Mesendoderm (in vitro differentiated cells): ENCODE results near the gene SRMS.
A peak's percentile ranks its signal among the peaks of the same experiment; 100 is the strongest.

Experiments
- DNase-seq: peaks from one replicate; pipeline ENCODE4 v3.0.0; 2013
- H2AK5ac ChIP-seq: 2 replicates; pipeline ENCODE4 v1.6.1; 2013; ENCODE audit warnings: low read length, inconsistent platforms
- H2BK120ac ChIP-seq: 2 replicates; pipeline ENCODE4 v1.6.1; 2013; ENCODE audit warnings: low read depth, mild to moderate bottlenecking, low read length, moderate library complexity, mixed read lengths
- H2BK15ac ChIP-seq: replicated peaks from 2 replicates; pipeline ENCODE4 v1.6.1; 2013; ENCODE audit warnings: low read depth, mild to moderate bottlenecking, moderate library complexity
- H2BK5ac ChIP-seq: 2 replicates; pipeline ENCODE4 v1.6.1; 2013; ENCODE audit warnings: low read length, inconsistent platforms
- H3K18ac ChIP-seq: 2 replicates; pipeline ENCODE4 v1.6.1; 2013; ENCODE audit warnings: mild to moderate bottlenecking, low read length, mixed read lengths
- H3K23ac ChIP-seq: one replicate; pipeline ENCODE4 v1.6.1; 2013; ENCODE audit warnings: low read length
- H3K27ac ChIP-seq: 2 replicates; pipeline ENCODE4 v1.5.1; 2013; ENCODE audit warnings: low read depth, mild to moderate bottlenecking, inconsistent platforms, low read length, moderate library complexity
- H3K27me3 ChIP-seq: 2 replicates; pipeline ENCODE4 v1.6.1; 2013; ENCODE audit warnings: low read length, control low read depth, mild to moderate bottlenecking, inconsistent platforms; ENCODE audit not compliant: insufficient read depth, poor library complexity
- H3K36me3 ChIP-seq: 2 replicates; pipeline ENCODE4 v1.6.1; 2013; ENCODE audit warnings: low read length, inconsistent platforms; ENCODE audit not compliant: control insufficient read depth, insufficient read depth
- H3K4ac ChIP-seq: one replicate; pipeline ENCODE4 v1.6.1; 2013; ENCODE audit warnings: low read depth, mild to moderate bottlenecking, low read length, moderate library complexity
- H3K4me1 ChIP-seq: 2 replicates; pipeline ENCODE4 v1.6.1; 2013; ENCODE audit warnings: low read depth, low read length, inconsistent platforms; ENCODE audit not compliant: control insufficient read depth
- H3K4me2 ChIP-seq: 2 replicates; pipeline ENCODE4 v1.6.1; 2013; ENCODE audit warnings: low read length
- H3K4me3 ChIP-seq: 2 replicates; pipeline ENCODE4 v1.5.1; 2013; ENCODE audit warnings: mild to moderate bottlenecking, low read length
- H3K56ac ChIP-seq: one replicate; pipeline ENCODE4 v1.6.1; 2013; ENCODE audit warnings: low read length
- H3K79me1 ChIP-seq: 2 replicates; pipeline ENCODE4 v1.6.1; 2013; ENCODE audit warnings: low read length, inconsistent platforms
- H3K79me2 ChIP-seq: 2 replicates; pipeline ENCODE4 v1.6.1; 2013; ENCODE audit warnings: mild to moderate bottlenecking, low read length; ENCODE audit not compliant: control insufficient read depth, insufficient read depth
- H3K9ac ChIP-seq: 2 replicates; pipeline ENCODE4 v1.6.1; 2013; ENCODE audit warnings: low read length, inconsistent platforms
- H4K5ac ChIP-seq: one replicate; pipeline ENCODE4 v1.6.1; 2013; ENCODE audit warnings: low read length
- H4K8ac ChIP-seq: one replicate; pipeline ENCODE4 v1.6.1; 2013; ENCODE audit warnings: low read depth, mild to moderate bottlenecking, control low read depth, low read length, moderate library complexity
- WGBS: extraction: QIAGEN DNeasy Blood & Tissue Kit; methylation state at CpG from one replicate; pipeline ENCODE4 v1.1.7; 2013; ENCODE audit warnings: low lambda C conversion rate, missing lambda C conversion rate; ENCODE audit not compliant: insufficient coverage; ENCODE audit errors: extremely low coverage; 5-methylcytosine and 5-hydroxymethylcytosine counted together

SRMS gene

GRCh38 chr20:63580796-63581461 lies 33.4 kb upstream of the SRMS start:
- no peak overlapping the region for H3K9ac ChIP-seq
- no peaks in the 10 kb centered on the region for H3K27me3 ChIP-seq
- H3K18ac ChIP-seq, result no peak overlapping the region
- peak; percentile 83 for DNase-seq
- H3K4me1 ChIP-seq, result no peaks in the 10 kb centered on the region
- no peaks in the 10 kb centered on the region for H3K79me1 ChIP-seq
- H3K4me3 ChIP-seq, result no peak overlapping the region
- H3K4ac ChIP-seq, result no peak overlapping the region
- no peaks in the 10 kb centered on the region for H3K36me3 ChIP-seq
- H2BK15ac ChIP-seq, result no peak overlapping the region
- no peak overlapping the region for H4K5ac ChIP-seq
- no peaks in the 10 kb centered on the region for H3K79me2 ChIP-seq
- no peak overlapping the region for H2BK5ac ChIP-seq
- H2AK5ac ChIP-seq, result no peak overlapping the region
- no peak overlapping the region for H3K23ac ChIP-seq
- no peak overlapping the region for H3K4me2 ChIP-seq
- no CpG with 5 or more reads among the region's 12 CpGs for WGBS
- no peak overlapping the region for H3K27ac ChIP-seq
- H2BK120ac ChIP-seq, result no peak overlapping the region
- H3K56ac ChIP-seq, result no peak overlapping the region
- no peak overlapping the region for H4K8ac ChIP-seq

GRCh38 chr20:63579017-63579694 lies 31.6 kb upstream of the SRMS start:
- no peaks in the 10 kb centered on the region for H3K79me1 ChIP-seq
- peak; percentile 27 for DNase-seq
- no peak overlapping the region for H3K18ac ChIP-seq
- no peak overlapping the region for H3K4me2 ChIP-seq
- no peaks in the 10 kb centered on the region for H3K27me3 ChIP-seq
- WGBS, result no CpG with 5 or more reads among the region's 19 CpGs
- H3K9ac ChIP-seq, result no peak overlapping the region
- no peak overlapping the region for H4K8ac ChIP-seq
- no peaks in the 10 kb centered on the region for H3K79me2 ChIP-seq
- H2BK120ac ChIP-seq, result no peak overlapping the region
- no peak overlapping the region for H3K56ac ChIP-seq
- H3K27ac ChIP-seq, result no peak overlapping the region
- H3K4me3 ChIP-seq, result no peak overlapping the region
- H2BK5ac ChIP-seq, result no peak overlapping the region
- no peak overlapping the region for H2BK15ac ChIP-seq
- no peak overlapping the region for H3K23ac ChIP-seq
- H3K4ac ChIP-seq, result no peak overlapping the region
- H2AK5ac ChIP-seq, result no peak overlapping the region
- H4K5ac ChIP-seq, result no peak overlapping the region
- no peaks in the 10 kb centered on the region for H3K36me3 ChIP-seq
- H3K4me1 ChIP-seq, result no peaks in the 10 kb centered on the region

DNA sequence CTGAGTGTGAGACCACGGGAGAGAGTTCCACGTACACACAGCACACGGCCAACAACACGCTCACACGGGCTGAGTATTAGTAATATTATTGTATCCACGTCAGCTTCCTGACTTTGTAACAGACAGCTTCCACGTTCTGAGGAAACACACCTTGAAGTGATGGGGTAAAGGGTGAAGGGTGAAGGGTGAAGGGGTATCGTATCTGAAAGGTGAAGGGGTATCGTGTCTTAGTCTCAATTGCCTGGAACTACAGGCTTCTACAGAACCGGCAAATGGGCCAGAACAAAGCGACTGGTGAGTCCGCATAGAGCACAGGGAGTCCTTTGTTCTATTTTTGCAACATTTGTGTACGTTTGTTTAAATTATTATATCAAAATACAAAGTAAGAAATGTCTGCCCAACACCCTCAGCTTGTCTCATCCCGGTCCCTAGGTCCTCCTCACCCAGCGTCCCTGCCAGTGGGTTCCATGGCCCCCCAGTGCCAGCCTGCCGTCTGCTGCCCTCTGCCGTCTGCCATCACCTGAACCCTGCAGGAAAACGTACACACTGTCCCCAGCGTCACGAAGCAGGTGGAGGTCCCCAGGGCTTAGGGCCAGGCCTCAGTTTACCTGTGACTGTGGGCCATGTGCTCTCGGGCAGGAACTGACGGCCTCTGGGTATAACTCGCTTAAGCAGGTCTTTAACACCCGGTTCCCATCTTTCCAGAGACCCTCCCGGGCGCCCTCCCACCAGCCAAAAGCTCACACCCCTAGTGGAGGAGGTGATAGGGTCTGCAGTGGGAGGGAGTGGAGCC lies 30.9 kb upstream of the SRMS start:
- Histone ChIP-seq H4K8ac (no peak overlapping the region), H4K5ac (no peak overlapping the region), H3K79me1 (no peaks in the 10 kb centered on the region), H3K23ac (no peak overlapping the region), H3K36me3 (no peaks in the 10 kb centered on the region), H3K27me3 (no peaks in the 10 kb centered on the region), H3K27ac (no peak overlapping the region), H3K4me2 (no peak overlapping the region), H2AK5ac (no peak overlapping the region), H3K4me1 (no peaks in the 10 kb centered on the region), H2BK5ac (no peak overlapping the region), H3K9ac (no peak overlapping the region), H3K18ac (no peak overlapping the region), H3K4me3 (no peak overlapping the region), H3K56ac (no peak overlapping the region), H3K79me2 (no peaks in the 10 kb centered on the region), H3K4ac (no peak overlapping the region), H2BK15ac (no peak overlapping the region), H2BK120ac (no peak overlapping the region)
- no peak for DNase-seq
- WGBS, result no CpG with 5 or more reads among the region's 26 CpGs

DNA sequence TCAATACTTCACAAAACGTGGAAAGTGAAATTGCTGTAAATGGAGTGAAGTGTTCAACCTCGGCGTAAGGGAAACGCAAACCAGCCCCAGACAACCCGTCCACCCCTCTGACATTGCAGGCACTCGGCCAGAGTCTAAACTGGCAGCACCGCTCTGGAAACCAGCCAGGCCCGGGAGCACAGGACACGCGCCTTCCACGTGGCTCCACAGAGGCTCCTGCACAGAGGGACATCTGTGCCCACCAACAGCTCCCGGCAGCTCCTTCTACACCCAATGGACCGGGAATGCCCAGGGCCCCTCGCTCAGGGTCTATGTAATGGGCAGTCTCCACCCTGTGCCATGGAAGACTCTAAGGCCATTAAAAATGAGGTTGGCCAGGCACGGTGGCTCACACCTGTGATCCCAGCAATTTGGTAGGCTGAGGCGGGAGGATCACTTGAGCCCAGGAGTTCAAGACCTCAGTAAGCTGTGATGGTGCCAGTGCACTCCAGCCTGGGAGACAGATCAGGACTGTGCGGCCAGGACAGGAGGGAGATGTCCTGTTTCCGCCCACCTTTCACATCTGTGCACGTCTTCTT lies 29.9 kb upstream of the SRMS start:
- Histone ChIP-seq H3K79me2 (no peaks in the 10 kb centered on the region), H3K27me3 (no peaks in the 10 kb centered on the region), H3K4me3 (no peak overlapping the region), H3K4me1 (no peaks in the 10 kb centered on the region), H3K9ac (no peak overlapping the region), H3K27ac (no peak overlapping the region), H2BK15ac (no peak overlapping the region), H3K4me2 (no peak overlapping the region), H3K79me1 (no peaks in the 10 kb centered on the region), H3K56ac (no peak overlapping the region), H2BK5ac (no peak overlapping the region), H3K23ac (no peak overlapping the region), H2AK5ac (no peak overlapping the region), H4K5ac (no peak overlapping the region), H4K8ac (no peak overlapping the region), H2BK120ac (no peak overlapping the region), H3K36me3 (no peaks in the 10 kb centered on the region), H3K4ac (no peak overlapping the region), H3K18ac (no peak overlapping the region)
- no CpG with 5 or more reads among the region's 19 CpGs for WGBS
- no peak for DNase-seq

DNA sequence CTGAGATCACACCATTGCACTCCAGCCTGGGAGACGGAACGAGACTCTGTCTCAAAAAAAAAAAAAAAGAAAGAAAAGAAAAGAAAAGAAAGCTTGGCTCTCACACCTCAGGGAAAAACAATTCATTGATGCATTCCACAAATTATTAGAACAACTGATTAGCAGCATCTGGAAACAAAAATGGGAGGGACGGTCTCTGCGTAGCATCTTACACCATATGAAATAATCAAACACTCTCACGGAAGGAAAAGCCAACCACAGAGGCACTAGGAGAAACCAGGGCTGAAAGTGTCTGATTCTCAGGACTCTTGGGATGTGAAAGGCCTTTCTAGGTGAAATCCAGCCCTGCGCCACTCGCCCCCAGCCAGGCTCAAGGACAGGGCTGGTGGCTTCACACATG lies 28.8 kb upstream of the SRMS start:
- H3K27ac ChIP-seq, result no peak overlapping the region
- no peak overlapping the region for H2BK15ac ChIP-seq
- H3K4me1 ChIP-seq, result no peaks in the 10 kb centered on the region
- H3K4ac ChIP-seq, result no peak overlapping the region
- no peaks in the 10 kb centered on the region for H3K36me3 ChIP-seq
- no peak overlapping the region for H4K5ac ChIP-seq
- H3K27me3 ChIP-seq, result no peaks in the 10 kb centered on the region
- H3K9ac ChIP-seq, result no peak overlapping the region
- H2AK5ac ChIP-seq, result no peak overlapping the region
- H3K18ac ChIP-seq, result no peak overlapping the region
- no peaks in the 10 kb centered on the region for H3K79me2 ChIP-seq
- no peak overlapping the region for H3K4me3 ChIP-seq
- H2BK120ac ChIP-seq, result no peak overlapping the region
- no peak overlapping the region for H4K8ac ChIP-seq
- H3K79me1 ChIP-seq, result no peaks in the 10 kb centered on the region
- H2BK5ac ChIP-seq, result no peak overlapping the region
- no peak overlapping the region for H3K23ac ChIP-seq
- DNase-seq, result no peak
- H3K4me2 ChIP-seq, result no peak overlapping the region
- WGBS, result no CpG with 5 or more reads among the region's 7 CpGs
- H3K56ac ChIP-seq, result no peak overlapping the region
